Endothelial cell of umbilical vein (primary cell): ENCODE measurements around the gene RFC5.

Experiments
- CTCF ChIP-seq, 2 donors: IDR thresholded peaks; 1 replicate in 1 of 2; 2 replicates in 1 of 2; pipeline ENCODE4 v1.5.1; 2011; ENCODE audit warnings: low read length in 2 of 2, mild to moderate bottlenecking in 2 of 2, moderate library complexity in 2 of 2, control low read depth in 1 of 2, inconsistent platforms in 1 of 2, low read depth in 1 of 2; ENCODE audit not compliant: insufficient read depth in 1 of 2; ENCODE audit errors: extremely low read depth in 1 of 2
- EZH2 ChIP-seq: IDR thresholded peaks from 2 replicates; pipeline ENCODE4 v1.6.1; 2012; ENCODE audit warnings: borderline replicate concordance, low read depth, mild to moderate bottlenecking, moderate library complexity, low read length, inconsistent platforms; ENCODE audit not compliant: severe bottlenecking
- GATA2 ChIP-seq: IDR thresholded peaks from 2 replicates; pipeline ENCODE4 v1.7.0; 2011; ENCODE audit warnings: low read depth, mild to moderate bottlenecking, moderate library complexity, mixed read lengths, low read length; ENCODE audit not compliant: insufficient read length, insufficient read depth
- POLR2A ChIP-seq: IDR thresholded peaks from 2 replicates; pipeline ENCODE4 v1.6.1; 2012; ENCODE audit warnings: low read depth, mild to moderate bottlenecking, control low read depth, low read length
- POLR2AphosphoS5 ChIP-seq: IDR thresholded peaks from 2 replicates; pipeline ENCODE4 v1.6.1; 2012; ENCODE audit warnings: low read depth, mild to moderate bottlenecking, control low read depth, low read length, moderate library complexity; ENCODE audit not compliant: insufficient read depth

GRCh38 chr12:117980616-117981015 is 35.9 kb upstream of the RFC5 start:
- no peak for TF ChIP-seq POLR2A
- TF ChIP-seq POLR2AphosphoS5, result no peak
- no peak for TF ChIP-seq EZH2
- TF ChIP-seq CTCF (IDR thresholded peaks at IDR 0.05; ENCODE audit: extremely low read depth in 1 of 2, insufficient read depth in 1 of 2, low read depth in 1 of 2, low read length in 2 of 2), result no peak
- TF ChIP-seq GATA2, result no peak
